ENCODE results near the gene HOXC10.

GRCh38 chr12:53985692-53985993, 697 bp downstream of the HOXC10 start:
- TF ChIP-seq POLR2A (IDR thresholded peaks at IDR 0.05), result no peak
- no peak for TF ChIP-seq CTCF (IDR thresholded peaks at IDR 0.05)
